Ishikawa (cell line): ENCODE data around the gene TMEM38A.

ENCODE experiments used
- CREB1 ChIP-seq: IDR thresholded peaks from 2 replicates; pipeline ENCODE4 v1.6.1; 2012; ENCODE audit warnings: low read depth
- EGR1 ChIP-seq: IDR thresholded peaks from 2 replicates; pipeline ENCODE4 v1.6.1; 2012
- EP300 ChIP-seq: IDR thresholded peaks from 2 replicates; pipeline ENCODE4 v1.6.1; 2012; ENCODE audit warnings: borderline replicate concordance
- FOXM1 ChIP-seq: IDR thresholded peaks from 2 replicates; pipeline ENCODE4 v1.6.1; 2012; ENCODE audit warnings: low read depth, borderline replicate concordance
- MAX ChIP-seq: IDR thresholded peaks from 2 replicates; pipeline ENCODE4 v1.6.1; 2012
- NFIC ChIP-seq: IDR thresholded peaks from 2 replicates; pipeline ENCODE4 v1.6.1; 2012
- RAD21 ChIP-seq: IDR thresholded peaks from 2 replicates; pipeline ENCODE4 v1.6.1; 2012; ENCODE audit warnings: low read depth
- REST ChIP-seq: IDR thresholded peaks from 2 replicates; pipeline ENCODE4 v1.6.1; 2012; ENCODE audit warnings: low read depth, mild to moderate bottlenecking
- TAF1 ChIP-seq: IDR thresholded peaks from 2 replicates; pipeline ENCODE4 v1.6.1; 2012; ENCODE audit warnings: low read depth, mild to moderate bottlenecking
- TCF12 ChIP-seq: IDR thresholded peaks from 2 replicates; pipeline ENCODE4 v1.6.1; 2012; ENCODE audit warnings: low read depth
- YY1 ChIP-seq: IDR thresholded peaks from 2 replicates; pipeline ENCODE4 v1.6.1; 2012; ENCODE audit warnings: low read depth
- ZBTB7A ChIP-seq: IDR thresholded peaks from 2 replicates; pipeline ENCODE4 v1.6.1; 2012; ENCODE audit warnings: low read depth

GRCh38 chr19:16645140-16645539, 15.8 kb upstream of the TMEM38A start:
- TF ChIP-seq ZBTB7A = no peak
- no peak for TF ChIP-seq TAF1
- TF ChIP-seq EP300 = no peak
- TF ChIP-seq CREB1 = no peak
- TF ChIP-seq MAX = no peak
- no peak for TF ChIP-seq NFIC
- TF ChIP-seq REST = no peak
- TF ChIP-seq RAD21 = no peak
- no peak for TF ChIP-seq FOXM1
- TF ChIP-seq EGR1 = no peak
- TF ChIP-seq YY1 = no peak
- TF ChIP-seq TCF12 = no peak
